GM12891 (cell line): ENCODE measurements around the gene SCN3A.

Source experiments
- POLR2A ChIP-seq: IDR thresholded peaks from 2 replicates; pipeline ENCODE4 v1.6.1; 2011; ENCODE audit warnings: low read depth, low read length, control low read depth
- POLR2AphosphoS5 ChIP-seq: IDR thresholded peaks from 2 replicates; pipeline ENCODE4 v1.6.1; 2011; ENCODE audit warnings: low read depth, low read length, control low read depth
- POU2F2 ChIP-seq: IDR thresholded peaks from 2 replicates; pipeline ENCODE4 v1.6.1; 2011; ENCODE audit warnings: low read depth, mild to moderate bottlenecking, control low read depth, low read length, moderate library complexity
- SPI1 ChIP-seq: IDR thresholded peaks from 2 replicates; pipeline ENCODE4 v1.6.1; 2011; ENCODE audit warnings: low read depth, low read length, control low read depth
- TAF1 ChIP-seq: IDR thresholded peaks from 2 replicates; pipeline ENCODE4 v1.6.1; 2011; ENCODE audit warnings: low read depth, low read length, control low read depth

GRCh38 chr2:165185633-165186032 lies 18.2 kb downstream of the SCN3A start:
- TF ChIP-seq POU2F2 (no peak), POLR2A (no peak), POLR2AphosphoS5 (no peak), TAF1 (no peak), SPI1 (no peak)
